SK-N-SH treated with all-trans-retinoic acid at 6 μM for 48 hours (cell line): ENCODE data around the gene PROM2.

Experiments used
- ATAC-seq: fragments of 200-7000 bp; cut with Tn5 transposase; 3 replicates; pipeline ENCODE4 v1.9.1; 2020; ENCODE audit warnings: mild to moderate bottlenecking, moderate library complexity
- ARNTL ChIP-seq: fragments of 450-650 bp; formaldehyde crosslinking; IDR thresholded peaks from 2 replicates; pipeline ENCODE4 v1.5.0; 2020; ENCODE audit warnings: low read depth, mild to moderate bottlenecking, moderate library complexity, borderline replicate concordance
- ESRRG ChIP-seq: fragments of 250-450 bp; sonication (Bioruptor Pico); IDR thresholded peaks from 2 replicates; pipeline ENCODE4 v1.6.1; 2021; ENCODE audit warnings: mild to moderate bottlenecking
- GLIS3 ChIP-seq: fragments of 250-450 bp; sonication (Bioruptor Pico); IDR thresholded peaks from 2 replicates; pipeline ENCODE4 v1.5.0; 2020; ENCODE audit warnings: mild to moderate bottlenecking, moderate library complexity
- ISL1 ChIP-seq: fragments of 250-450 bp; sonication (Bioruptor Pico); IDR thresholded peaks from 2 replicates; pipeline ENCODE4 v2.1.2; 2022; ENCODE audit warnings: mild to moderate bottlenecking, moderate library complexity
- OSR1 ChIP-seq: fragments of 250-450 bp; sonication (Bioruptor Pico); IDR thresholded peaks from 2 replicates; pipeline ENCODE4 v1.8.0; 2022; ENCODE audit warnings: moderate library complexity, mild to moderate bottlenecking, inconsistent platforms
- PPARA ChIP-seq: fragments of 250-450 bp; sonication (Bioruptor Pico); IDR thresholded peaks from 2 replicates; pipeline ENCODE4 v1.5.0; 2020; ENCODE audit warnings: mild to moderate bottlenecking, borderline replicate concordance
- RARB ChIP-seq: fragments of 250-450 bp; sonication (Bioruptor Pico); IDR thresholded peaks from 2 replicates; pipeline ENCODE4 v1.8.0; 2021; ENCODE audit warnings: mild to moderate bottlenecking, moderate library complexity
- TCF4 ChIP-seq: fragments of 250-450 bp; sonication (Bioruptor Pico); IDR thresholded peaks from 2 replicates; pipeline ENCODE4 v1.8.0; 2021; ENCODE audit warnings: mild to moderate bottlenecking, moderate library complexity, borderline replicate concordance
- TOX ChIP-seq: fragments of 250-450 bp; sonication (Bioruptor Pico); IDR thresholded peaks from 2 replicates; pipeline ENCODE4 v1.8.0; 2021; ENCODE audit warnings: mild to moderate bottlenecking, moderate library complexity, borderline replicate concordance
- ZC3H10 ChIP-seq: fragments of 250-450 bp; sonication (Bioruptor Pico); IDR thresholded peaks from 2 replicates; pipeline ENCODE4 v1.5.1; 2021; ENCODE audit warnings: mild to moderate bottlenecking, moderate library complexity
- ZFP30 ChIP-seq: fragments of 450-650 bp; formaldehyde crosslinking; IDR thresholded peaks from 2 replicates; pipeline ENCODE4 v1.5.0; 2022; ENCODE audit warnings: mild to moderate bottlenecking, moderate library complexity
- ZNF565 ChIP-seq: fragments of 450-650 bp; formaldehyde crosslinking; conservative IDR thresholded peaks from 2 replicates; pipeline ENCODE4 v1.5.0; 2020; ENCODE audit warnings: low read depth, mild to moderate bottlenecking, moderate library complexity
- ZNF70 ChIP-seq: fragments of 450-650 bp; formaldehyde crosslinking; IDR thresholded peaks from 2 replicates; pipeline ENCODE4 v1.5.0; 2020; ENCODE audit warnings: mild to moderate bottlenecking, moderate library complexity
- ZNF8 ChIP-seq: fragments of 450-650 bp; formaldehyde crosslinking; IDR thresholded peaks from 2 replicates; pipeline ENCODE4 v1.5.0; 2020; ENCODE audit warnings: mild to moderate bottlenecking, moderate library complexity
- TF ChIP-seq, protein P1 (sequence below): fragments of 250-450 bp; sonication (Bioruptor Pico); IDR thresholded peaks from 2 replicates; pipeline ENCODE4 v1.5.0; 2020; ENCODE audit warnings: mild to moderate bottlenecking, moderate library complexity
- TF ChIP-seq, protein P2 (sequence below): fragments of 250-450 bp; sonication (Bioruptor Pico); IDR thresholded peaks from 2 replicates; pipeline ENCODE4 v1.5.1; 2021; ENCODE audit warnings: mild to moderate bottlenecking, moderate library complexity
- TF ChIP-seq, protein P3 (sequence below): fragments of 250-450 bp; sonication (Bioruptor Pico); IDR thresholded peaks from 2 replicates; pipeline ENCODE4 v1.8.0; 2020; ENCODE audit warnings: mild to moderate bottlenecking, moderate library complexity, borderline replicate concordance
- TF ChIP-seq, protein P4 (sequence below): fragments of 250-450 bp; sonication (Bioruptor Pico); IDR thresholded peaks from 2 replicates; pipeline ENCODE4 v1.5.1; 2020; ENCODE audit warnings: low read depth, mild to moderate bottlenecking, moderate library complexity
- TF ChIP-seq, protein P5 (sequence below): fragments of 250-450 bp; sonication (Bioruptor Pico); IDR thresholded peaks from 2 replicates; pipeline ENCODE4 v1.8.0; 2021; ENCODE audit warnings: low read depth, mild to moderate bottlenecking, moderate library complexity, borderline replicate concordance

The PROM2 gene

DNA sequence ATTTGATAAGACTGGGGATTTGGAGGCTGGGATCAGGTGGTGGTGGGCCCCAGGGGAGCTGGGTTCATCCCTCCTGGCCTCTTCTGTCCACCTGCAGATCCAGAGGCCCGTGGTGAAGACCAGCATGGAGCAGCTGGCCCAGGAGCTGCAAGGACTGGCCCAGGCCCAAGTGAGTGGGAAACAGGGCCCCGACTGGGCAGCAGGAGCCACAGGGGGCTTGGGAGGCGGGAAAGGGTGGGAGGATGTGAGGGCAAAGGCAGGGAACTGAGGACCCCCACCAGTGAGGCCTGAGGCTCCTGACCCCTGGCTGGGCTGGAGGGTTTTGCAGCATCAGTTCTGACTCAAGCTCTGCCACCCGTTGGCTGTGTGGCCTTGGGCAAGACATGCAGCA, 11.3 kb downstream of the PROM2 start:
- no peak for ATAC-seq
- TF ChIP-seq TOX (CRISPR knock-in tag) (no peak), PPARA (CRISPR knock-in tag) (no peak), ZC3H10 (CRISPR knock-in tag) (no peak), GLIS3 (CRISPR knock-in tag) (no peak), ESRRG (no peak), ZNF565 (CRISPR knock-in tag) (no peak), ZNF70 (CRISPR knock-in tag) (no peak), OSR1 (CRISPR knock-in tag) (no peak)
- TF ChIP-seq, protein P1, sequence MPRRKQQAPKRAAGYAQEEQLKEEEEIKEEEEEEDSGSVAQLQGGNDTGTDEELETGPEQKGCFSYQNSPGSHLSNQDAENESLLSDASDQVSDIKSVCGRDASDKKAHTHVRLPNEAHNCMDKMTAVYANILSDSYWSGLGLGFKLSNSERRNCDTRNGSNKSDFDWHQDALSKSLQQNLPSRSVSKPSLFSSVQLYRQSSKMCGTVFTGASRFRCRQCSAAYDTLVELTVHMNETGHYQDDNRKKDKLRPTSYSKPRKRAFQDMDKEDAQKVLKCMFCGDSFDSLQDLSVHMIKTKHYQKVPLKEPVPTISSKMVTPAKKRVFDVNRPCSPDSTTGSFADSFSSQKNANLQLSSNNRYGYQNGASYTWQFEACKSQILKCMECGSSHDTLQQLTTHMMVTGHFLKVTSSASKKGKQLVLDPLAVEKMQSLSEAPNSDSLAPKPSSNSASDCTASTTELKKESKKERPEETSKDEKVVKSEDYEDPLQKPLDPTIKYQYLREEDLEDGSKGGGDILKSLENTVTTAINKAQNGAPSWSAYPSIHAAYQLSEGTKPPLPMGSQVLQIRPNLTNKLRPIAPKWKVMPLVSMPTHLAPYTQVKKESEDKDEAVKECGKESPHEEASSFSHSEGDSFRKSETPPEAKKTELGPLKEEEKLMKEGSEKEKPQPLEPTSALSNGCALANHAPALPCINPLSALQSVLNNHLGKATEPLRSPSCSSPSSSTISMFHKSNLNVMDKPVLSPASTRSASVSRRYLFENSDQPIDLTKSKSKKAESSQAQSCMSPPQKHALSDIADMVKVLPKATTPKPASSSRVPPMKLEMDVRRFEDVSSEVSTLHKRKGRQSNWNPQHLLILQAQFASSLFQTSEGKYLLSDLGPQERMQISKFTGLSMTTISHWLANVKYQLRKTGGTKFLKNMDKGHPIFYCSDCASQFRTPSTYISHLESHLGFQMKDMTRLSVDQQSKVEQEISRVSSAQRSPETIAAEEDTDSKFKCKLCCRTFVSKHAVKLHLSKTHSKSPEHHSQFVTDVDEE (CRISPR knock-in tag) = no peak
- TF ChIP-seq, protein P2, sequence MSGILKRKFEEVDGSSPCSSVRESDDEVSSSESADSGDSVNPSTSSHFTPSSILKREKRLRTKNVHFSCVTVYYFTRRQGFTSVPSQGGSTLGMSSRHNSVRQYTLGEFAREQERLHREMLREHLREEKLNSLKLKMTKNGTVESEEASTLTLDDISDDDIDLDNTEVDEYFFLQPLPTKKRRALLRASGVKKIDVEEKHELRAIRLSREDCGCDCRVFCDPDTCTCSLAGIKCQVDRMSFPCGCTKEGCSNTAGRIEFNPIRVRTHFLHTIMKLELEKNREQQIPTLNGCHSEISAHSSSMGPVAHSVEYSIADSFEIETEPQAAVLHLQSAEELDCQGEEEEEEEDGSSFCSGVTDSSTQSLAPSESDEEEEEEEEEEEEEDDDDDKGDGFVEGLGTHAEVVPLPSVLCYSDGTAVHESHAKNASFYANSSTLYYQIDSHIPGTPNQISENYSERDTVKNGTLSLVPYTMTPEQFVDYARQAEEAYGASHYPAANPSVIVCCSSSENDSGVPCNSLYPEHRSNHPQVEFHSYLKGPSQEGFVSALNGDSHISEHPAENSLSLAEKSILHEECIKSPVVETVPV (CRISPR knock-in tag) = no peak
- TF ChIP-seq, protein P3, sequence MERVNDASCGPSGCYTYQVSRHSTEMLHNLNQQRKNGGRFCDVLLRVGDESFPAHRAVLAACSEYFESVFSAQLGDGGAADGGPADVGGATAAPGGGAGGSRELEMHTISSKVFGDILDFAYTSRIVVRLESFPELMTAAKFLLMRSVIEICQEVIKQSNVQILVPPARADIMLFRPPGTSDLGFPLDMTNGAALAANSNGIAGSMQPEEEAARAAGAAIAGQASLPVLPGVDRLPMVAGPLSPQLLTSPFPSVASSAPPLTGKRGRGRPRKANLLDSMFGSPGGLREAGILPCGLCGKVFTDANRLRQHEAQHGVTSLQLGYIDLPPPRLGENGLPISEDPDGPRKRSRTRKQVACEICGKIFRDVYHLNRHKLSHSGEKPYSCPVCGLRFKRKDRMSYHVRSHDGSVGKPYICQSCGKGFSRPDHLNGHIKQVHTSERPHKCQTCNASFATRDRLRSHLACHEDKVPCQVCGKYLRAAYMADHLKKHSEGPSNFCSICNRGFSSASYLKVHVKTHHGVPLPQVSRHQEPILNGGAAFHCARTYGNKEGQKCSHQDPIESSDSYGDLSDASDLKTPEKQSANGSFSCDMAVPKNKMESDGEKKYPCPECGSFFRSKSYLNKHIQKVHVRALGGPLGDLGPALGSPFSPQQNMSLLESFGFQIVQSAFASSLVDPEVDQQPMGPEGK = no peak

DNA sequence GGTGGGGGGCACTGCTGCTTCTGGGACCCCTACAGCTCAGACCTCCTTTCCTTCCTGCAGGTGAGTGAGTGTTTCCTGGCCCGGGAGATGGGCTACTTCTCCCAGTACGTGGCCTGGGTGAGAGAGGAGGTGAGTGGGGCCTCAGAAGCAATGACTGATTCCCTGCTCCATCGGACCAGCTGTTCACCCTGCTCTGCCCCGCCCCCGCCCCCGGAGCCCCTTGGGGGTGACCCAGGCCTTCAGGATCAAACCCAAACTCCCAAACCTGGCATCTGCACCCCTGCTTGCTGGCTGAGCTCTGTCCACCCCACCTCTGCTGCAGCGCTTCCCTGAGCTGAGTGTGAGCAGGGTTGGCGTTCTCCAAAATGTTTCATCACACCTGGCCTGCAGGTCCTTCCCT, 13.1 kb downstream of the PROM2 start:
- TF ChIP-seq RARB = no peak
- no peak for TF ChIP-seq ESRRG
- no peak for TF ChIP-seq ARNTL (CRISPR knock-in tag)
- no peak for TF ChIP-seq ISL1 (CRISPR knock-in tag)
- TF ChIP-seq ZNF8 (CRISPR knock-in tag) = no peak
- TF ChIP-seq, protein P1 (CRISPR knock-in tag) = no peak
- TF ChIP-seq, protein P3 = no peak
- TF ChIP-seq ZNF565 (CRISPR knock-in tag) = no peak
- TF ChIP-seq, protein P4, sequence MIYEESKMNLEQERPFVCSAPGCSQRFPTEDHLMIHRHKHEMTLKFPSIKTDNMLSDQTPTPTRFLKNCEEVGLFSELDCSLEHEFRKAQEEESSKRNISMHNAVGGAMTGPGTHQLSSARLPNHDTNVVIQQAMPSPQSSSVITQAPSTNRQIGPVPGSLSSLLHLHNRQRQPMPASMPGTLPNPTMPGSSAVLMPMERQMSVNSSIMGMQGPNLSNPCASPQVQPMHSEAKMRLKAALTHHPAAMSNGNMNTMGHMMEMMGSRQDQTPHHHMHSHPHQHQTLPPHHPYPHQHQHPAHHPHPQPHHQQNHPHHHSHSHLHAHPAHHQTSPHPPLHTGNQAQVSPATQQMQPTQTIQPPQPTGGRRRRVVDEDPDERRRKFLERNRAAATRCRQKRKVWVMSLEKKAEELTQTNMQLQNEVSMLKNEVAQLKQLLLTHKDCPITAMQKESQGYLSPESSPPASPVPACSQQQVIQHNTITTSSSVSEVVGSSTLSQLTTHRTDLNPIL = no peak
- TF ChIP-seq, protein P5, sequence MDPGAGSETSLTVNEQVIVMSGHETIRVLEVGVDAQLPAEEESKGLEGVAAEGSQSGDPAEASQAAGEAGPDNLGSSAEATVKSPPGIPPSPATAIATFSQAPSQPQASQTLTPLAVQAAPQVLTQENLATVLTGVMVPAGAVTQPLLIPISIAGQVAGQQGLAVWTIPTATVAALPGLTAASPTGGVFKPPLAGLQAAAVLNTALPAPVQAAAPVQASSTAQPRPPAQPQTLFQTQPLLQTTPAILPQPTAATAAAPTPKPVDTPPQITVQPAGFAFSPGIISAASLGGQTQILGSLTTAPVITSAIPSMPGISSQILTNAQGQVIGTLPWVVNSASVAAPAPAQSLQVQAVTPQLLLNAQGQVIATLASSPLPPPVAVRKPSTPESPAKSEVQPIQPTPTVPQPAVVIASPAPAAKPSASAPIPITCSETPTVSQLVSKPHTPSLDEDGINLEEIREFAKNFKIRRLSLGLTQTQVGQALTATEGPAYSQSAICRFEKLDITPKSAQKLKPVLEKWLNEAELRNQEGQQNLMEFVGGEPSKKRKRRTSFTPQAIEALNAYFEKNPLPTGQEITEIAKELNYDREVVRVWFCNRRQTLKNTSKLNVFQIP (CRISPR knock-in tag) = no peak
- TF ChIP-seq ZC3H10 (CRISPR knock-in tag) = no peak
- no peak for TF ChIP-seq TCF4 (CRISPR knock-in tag)
- TF ChIP-seq ZFP30 (CRISPR knock-in tag) = no peak
- ATAC-seq = no peak
